HCT116 (cell line): ENCODE measurements around the gene HMCN1. TPM values are rescaled to one million over a fixed set of nuclear protein-coding genes. Genes with fewer than 3 reads are reported as not detected.

ENCODE experiments used
- ATAC-seq: fragments of 200-7000 bp; cut with Tn5 transposase; 2 replicates; pipeline ENCODE4 v1.9.1; 2020; ENCODE audit warnings: mild to moderate bottlenecking, moderate library complexity
- BruUV-seq: library from RNA; stranded (reverse); fragments of 400-500 nt; replicated peaks from 2 replicates; lab custom pipeline; 2021; lab: Mats Ljungman, UMichigan
- CTCF ChIA-PET: fragments of 300-600 bp; sonication (Branson Sonifier 250); formaldehyde crosslinking; loops from one replicate; lab custom pipeline; 2021; ENCODE audit warnings: antibody characterized with exemption; lab: Charles Lee
- POLR2A ChIA-PET: fragments of 300-600, 350-600 bp; sonication (Branson Sonifier 250); formaldehyde crosslinking; loops from one replicate; lab custom pipeline; 2021; ENCODE audit warnings: antibody characterized with exemption; lab: Charles Lee
- RAD21 ChIA-PET, 2 experiments: fragments of 300-600 bp; sonication (Branson Sonifier 250); formaldehyde crosslinking; loops; one replicate each; lab custom pipeline; 2023; ENCODE audit warnings: low total read pairs in 2 of 2; ENCODE audit not compliant: uncharacterized antibody in 2 of 2, unreplicated experiment in 2 of 2, low non-redundant PET in 1 of 2; lab: Charles Lee
- DNase-seq: peaks from one replicate; pipeline ENCODE4 v3.0.0-alpha.2; 2010; ENCODE audit warnings: low read depth, low spot score
- H2AFZ ChIP-seq: fragments of 200-600 bp; shearing (Covaris generic), sonication (generic); 2 replicates; pipeline ENCODE4 v1.6.1; 2017; ENCODE audit warnings: low read depth, mixed run types, mixed read lengths, antibody characterized with exemption, low read length; ENCODE audit not compliant: poor library complexity, severe bottlenecking
- H3K27ac ChIP-seq: 2 replicates; pipeline ENCODE4 v1.5.1; 2012; ENCODE audit warnings: low read depth, low read length
- H3K27me3 ChIP-seq: fragments of 200-600 bp; sonication (generic); 2 replicates; pipeline ENCODE4 v1.6.1; 2016; ENCODE audit warnings: mixed run types, low read length, mixed read lengths; ENCODE audit not compliant: insufficient read depth
- H3K36me3 ChIP-seq, 2 experiments: fragments of 200-500 bp in 1 of 2; fragments of 200-600 bp in 1 of 2; sonication (Bioruptor generic) in 1 of 2; sonication (generic) in 1 of 2; 2 replicates each; pipeline versions ENCODE4 v1.5.1 to v1.6.1; 2014 to 2016; ENCODE audit warnings: low read length in 2 of 2, inconsistent platforms in 1 of 2, mixed read lengths in 1 of 2, mixed run types in 1 of 2; ENCODE audit not compliant: insufficient read depth in 2 of 2, control insufficient read depth in 1 of 2
- H3K4me1 ChIP-seq, 2 experiments: fragments of 200-600 bp in 1 of 2; sonication (generic) in 1 of 2; 2 replicates each; pipeline versions ENCODE4 v1.5.1 to v1.6.1; 2012 to 2017; ENCODE audit warnings: low read length in 2 of 2, inconsistent platforms in 1 of 2, mild to moderate bottlenecking in 1 of 2, mixed read lengths in 1 of 2, mixed run types in 1 of 2, moderate library complexity in 1 of 2; ENCODE audit not compliant: insufficient read depth in 2 of 2, control insufficient read depth in 1 of 2
- H3K4me2 ChIP-seq: fragments of 200-600 bp; sonication (generic); 2 replicates; pipeline ENCODE4 v1.6.1; 2017; ENCODE audit warnings: mixed run types, low read length, mixed read lengths
- H3K4me3 ChIP-seq, 2 experiments: fragments of 200-600 bp in 1 of 2; sonication (generic) in 1 of 2; replicated peaks in 1 of 2; 2 replicates each; pipeline ENCODE4 v1.5.1; 2011 to 2016; ENCODE audit warnings: low read length in 2 of 2, control low read depth in 1 of 2, low read depth in 1 of 2, mild to moderate bottlenecking in 1 of 2, mixed read lengths in 1 of 2, mixed run types in 1 of 2
- H3K79me2 ChIP-seq: fragments of 200-600 bp; sonication (generic); 2 replicates; pipeline ENCODE4 v1.6.1; 2017; ENCODE audit warnings: mild to moderate bottlenecking, mixed run types, low read length, moderate library complexity, mixed read lengths; ENCODE audit not compliant: insufficient read depth
- H3K9ac ChIP-seq: fragments of 200-600 bp; sonication (generic); 2 replicates; pipeline ENCODE4 v1.6.1; 2016; ENCODE audit warnings: low read length, mixed read lengths
- H3K9me2 ChIP-seq: fragments of 200-600 bp; sonication (generic), shearing (Covaris generic); 2 replicates; pipeline ENCODE4 v1.6.1; 2017; ENCODE audit warnings: mixed run types, mild to moderate bottlenecking, moderate library complexity; ENCODE audit not compliant: insufficient read depth
- H3K9me3 ChIP-seq, 2 experiments: fragments of 200-500 bp in 1 of 2; fragments of 200-600 bp in 1 of 2; sonication (Bioruptor generic) in 1 of 2; sonication (generic) in 1 of 2; 2 replicates each; pipeline ENCODE4 v1.6.1; 2014 to 2017; ENCODE audit warnings: low read length in 2 of 2, mixed read lengths in 2 of 2, inconsistent platforms in 1 of 2, low read depth in 1 of 2, mild to moderate bottlenecking in 1 of 2, mixed run types in 1 of 2, moderate library complexity in 1 of 2; ENCODE audit not compliant: control insufficient read depth in 1 of 2, insufficient read depth in 1 of 2
- H4K20me1 ChIP-seq: fragments of 200-600 bp; sonication (generic), shearing (Covaris generic); 2 replicates; pipeline ENCODE4 v1.6.1; 2017; ENCODE audit warnings: mixed run types, mild to moderate bottlenecking, moderate library complexity; ENCODE audit not compliant: insufficient read depth
- CBX3 ChIP-seq: IDR thresholded peaks from 2 replicates; pipeline ENCODE4 v1.6.1; 2012; ENCODE audit warnings: low read depth
- CTCF ChIP-seq, 3 experiments: fragments of 200-600 bp in 1 of 3; sonication (generic) in 1 of 3; IDR thresholded peaks in 2 of 3; conservative IDR thresholded peaks in 1 of 3; 2 replicates each; pipeline ENCODE4 v1.5.1; 2012 to 2017; ENCODE audit warnings: low read depth in 2 of 3, low read length in 2 of 3, antibody characterized with exemption in 1 of 3, borderline replicate concordance in 1 of 3, control low read depth in 1 of 3, mild to moderate bottlenecking in 1 of 3, mixed read lengths in 1 of 3, mixed run types in 1 of 3, moderate library complexity in 1 of 3; ENCODE audit not compliant: insufficient read depth in 1 of 3
- EZH2 ChIP-seq: fragments of 200-600 bp; sonication (generic); IDR thresholded peaks from 2 replicates; pipeline ENCODE4 v1.6.1; 2017; ENCODE audit warnings: antibody characterized with exemption, mixed run types
- EZH2phosphoT487 ChIP-seq: fragments of 200-600 bp; IDR thresholded peaks from 2 replicates; pipeline ENCODE4 v1.6.1; 2018; ENCODE audit warnings: antibody characterized with exemption, borderline replicate concordance
- FOSL1 ChIP-seq: IDR thresholded peaks from 2 replicates; pipeline ENCODE4 v1.6.1; 2012; ENCODE audit warnings: low read depth
- RAD21 ChIP-seq: IDR thresholded peaks from 2 replicates; pipeline ENCODE4 v1.6.1; 2012; ENCODE audit warnings: low read depth, mild to moderate bottlenecking
- REST ChIP-seq: IDR thresholded peaks from 2 replicates; pipeline ENCODE4 v1.6.1; 2012; ENCODE audit warnings: low read depth
- SIN3A ChIP-seq: IDR thresholded peaks from 2 replicates; pipeline ENCODE4 v1.6.1; 2012; ENCODE audit warnings: low read depth
- TCF7L2 ChIP-seq: IDR thresholded peaks from 2 replicates; pipeline ENCODE4 v1.7.0; 2011; ENCODE audit warnings: borderline replicate concordance, inconsistent platforms; ENCODE audit not compliant: insufficient read depth, insufficient read length; ENCODE audit errors: extremely low read depth
- ZBTB33 ChIP-seq: IDR thresholded peaks from 2 replicates; pipeline ENCODE4 v1.6.1; 2011; ENCODE audit warnings: mild to moderate bottlenecking, low read length, moderate library complexity; ENCODE audit not compliant: insufficient replicate concordance; ENCODE audit errors: extremely low read depth
- ZFX ChIP-seq: fragments of 450-650 bp; IDR thresholded peaks from 2 replicates; pipeline ENCODE4 v1.6.1; 2017
- ZNF274 ChIP-seq: fragments of 200-500 bp; sonication (Bioruptor generic); IDR thresholded peaks from 2 replicates; pipeline ENCODE4 v1.6.1; 2014; ENCODE audit warnings: mild to moderate bottlenecking, low read depth, low read length, inconsistent platforms
- intact Hi-C: fragments of 100-400 bp; cut with micrococcal nuclease; formaldehyde crosslinking; loops from 2 replicates; pipeline ENCODE4 v1.10.0; 2022
- total RNA-seq: library from RNA; stranded (reverse); gene quantifications from one replicate; pipeline ENCODE4 v1.2.1, GENCODE V29; 2021; ENCODE audit not compliant: unreplicated experiment
- TF ChIP-seq, protein P1 (sequence below): IDR thresholded peaks from 2 replicates; pipeline ENCODE4 v1.6.1; 2012

HMCN1 gene
- total RNA-seq, 1 experiment from 2014 or later, result 0.59 TPM

DNA sequence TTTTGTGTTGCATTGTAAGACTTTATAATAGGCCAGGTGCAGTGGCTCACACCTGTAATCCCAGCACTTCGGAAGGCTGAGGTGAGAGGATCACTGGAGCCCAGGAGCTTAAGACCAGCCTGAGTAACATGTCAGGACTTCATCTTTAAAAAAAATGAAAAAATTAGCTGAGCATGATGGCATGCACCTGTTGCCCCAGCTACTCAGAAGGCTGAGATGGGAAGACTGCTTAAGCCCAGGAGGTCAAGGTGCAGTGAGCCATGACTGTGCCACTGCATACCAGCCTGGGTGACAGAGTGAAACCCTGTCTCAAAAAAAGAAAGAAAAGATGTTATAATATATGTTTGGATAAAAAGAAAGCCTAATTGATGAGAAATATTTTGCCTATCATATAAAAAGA, 34.9 kb downstream of the HMCN1 start:
- Histone ChIP-seq H3K9ac (no peak overlapping the region), H4K20me1 (no peaks in the 10 kb centered on the region), H3K9me3 (no peaks in the 10 kb centered on the region), H3K27me3 (no peaks in the 10 kb centered on the region), H3K27ac (no peak overlapping the region), H3K79me2 (no peaks in the 10 kb centered on the region), H3K4me1 (no peaks in the 10 kb centered on the region), H3K36me3 (no peaks in the 10 kb centered on the region), H3K4me3 (no peak overlapping the region), H3K9me2 (no peaks in the 10 kb centered on the region), H3K4me2 (no peak overlapping the region), H2AFZ (no peak overlapping the region)
- TF ChIP-seq ZNF274, result no peak
- TF ChIP-seq EZH2, result no peak
- TF ChIP-seq REST, result no peak
- TF ChIP-seq, protein P1, sequence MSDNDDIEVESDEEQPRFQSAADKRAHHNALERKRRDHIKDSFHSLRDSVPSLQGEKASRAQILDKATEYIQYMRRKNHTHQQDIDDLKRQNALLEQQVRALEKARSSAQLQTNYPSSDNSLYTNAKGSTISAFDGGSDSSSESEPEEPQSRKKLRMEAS, result no peak
- no peak for TF ChIP-seq TCF7L2
- no peak for TF ChIP-seq ZBTB33
- no peak for TF ChIP-seq EZH2phosphoT487
- no peak for TF ChIP-seq FOSL1
- TF ChIP-seq CBX3, result no peak
- no peak for TF ChIP-seq RAD21
- no peak for TF ChIP-seq SIN3A
- TF ChIP-seq ZFX, result no peak
- no peak for TF ChIP-seq CTCF (IDR thresholded peaks at IDR 0.05 in 2 of 3, conservative IDR thresholded peaks at IDR 0.05 in 1 of 3; ENCODE audit: borderline replicate concordance in 1 of 3, insufficient read depth in 1 of 3, low read depth in 2 of 3, low read length in 2 of 3)
- RAD21 ChIA-PET, result no interaction called here
- CTCF ChIA-PET, result no interaction called here
- no peak for ATAC-seq
- intact Hi-C loops, result no loop called here
- no TSS peak for BruUV-seq
- POLR2A ChIA-PET, result no interaction called here
- DNase-seq, result no peak
